ENCODE data around the gene INMT. TPM values are rescaled to one million over a fixed set of nuclear protein-coding genes. Genes with fewer than 3 reads are reported as not detected.

INMT gene
- polyA plus RNA-seq, 1 of the 3 experiments (the other 2 are of a cell fraction) = not detected

DNA sequence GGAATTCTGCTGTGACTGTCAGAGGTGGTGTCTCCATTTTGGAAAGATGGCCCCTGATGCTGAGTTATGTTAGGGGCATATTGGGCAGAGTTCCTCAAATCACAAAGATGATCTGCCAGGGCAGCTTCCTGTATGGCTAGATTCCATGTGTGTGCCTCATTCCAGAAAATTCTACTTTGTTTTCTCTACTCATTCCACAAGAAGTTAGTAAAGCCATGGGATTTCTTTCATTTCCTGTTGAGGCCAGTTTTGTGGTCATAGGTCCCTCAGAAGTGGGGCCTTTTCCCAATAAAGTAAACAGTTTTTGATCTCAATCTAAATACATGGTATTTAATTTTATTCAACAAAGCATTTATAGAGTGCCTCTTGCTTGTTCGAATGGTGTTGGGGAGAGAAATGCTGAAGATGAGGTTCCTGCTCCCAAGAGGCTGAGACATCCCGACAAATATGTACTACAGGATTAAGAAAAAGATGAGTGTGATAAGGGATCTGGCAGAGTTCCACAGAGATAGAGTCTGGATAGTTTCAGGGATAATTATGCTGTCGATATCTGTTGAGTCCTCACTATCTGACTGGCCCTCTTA lies 52.2 kb downstream of the INMT start (continued):
- TF ChIP-seq, protein P1, sequence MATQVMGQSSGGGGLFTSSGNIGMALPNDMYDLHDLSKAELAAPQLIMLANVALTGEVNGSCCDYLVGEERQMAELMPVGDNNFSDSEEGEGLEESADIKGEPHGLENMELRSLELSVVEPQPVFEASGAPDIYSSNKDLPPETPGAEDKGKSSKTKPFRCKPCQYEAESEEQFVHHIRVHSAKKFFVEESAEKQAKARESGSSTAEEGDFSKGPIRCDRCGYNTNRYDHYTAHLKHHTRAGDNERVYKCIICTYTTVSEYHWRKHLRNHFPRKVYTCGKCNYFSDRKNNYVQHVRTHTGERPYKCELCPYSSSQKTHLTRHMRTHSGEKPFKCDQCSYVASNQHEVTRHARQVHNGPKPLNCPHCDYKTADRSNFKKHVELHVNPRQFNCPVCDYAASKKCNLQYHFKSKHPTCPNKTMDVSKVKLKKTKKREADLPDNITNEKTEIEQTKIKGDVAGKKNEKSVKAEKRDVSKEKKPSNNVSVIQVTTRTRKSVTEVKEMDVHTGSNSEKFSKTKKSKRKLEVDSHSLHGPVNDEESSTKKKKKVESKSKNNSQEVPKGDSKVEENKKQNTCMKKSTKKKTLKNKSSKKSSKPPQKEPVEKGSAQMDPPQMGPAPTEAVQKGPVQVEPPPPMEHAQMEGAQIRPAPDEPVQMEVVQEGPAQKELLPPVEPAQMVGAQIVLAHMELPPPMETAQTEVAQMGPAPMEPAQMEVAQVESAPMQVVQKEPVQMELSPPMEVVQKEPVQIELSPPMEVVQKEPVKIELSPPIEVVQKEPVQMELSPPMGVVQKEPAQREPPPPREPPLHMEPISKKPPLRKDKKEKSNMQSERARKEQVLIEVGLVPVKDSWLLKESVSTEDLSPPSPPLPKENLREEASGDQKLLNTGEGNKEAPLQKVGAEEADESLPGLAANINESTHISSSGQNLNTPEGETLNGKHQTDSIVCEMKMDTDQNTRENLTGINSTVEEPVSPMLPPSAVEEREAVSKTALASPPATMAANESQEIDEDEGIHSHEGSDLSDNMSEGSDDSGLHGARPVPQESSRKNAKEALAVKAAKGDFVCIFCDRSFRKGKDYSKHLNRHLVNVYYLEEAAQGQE (IDR thresholded peaks at IDR 0.05; ENCODE audit: low read depth, low read length) = peak; percentile 32; the same call in 1 of the 2 replicates
- TF ChIP-seq SIN3A (IDR thresholded peaks at IDR 0.05; ENCODE audit: borderline replicate concordance, low read depth, low read length) = 0 out of 2 replicates have a peak, but pooled peaks have one; percentile 26
- peak; percentile 57 for TF ChIP-seq FOSL2 (IDR thresholded peaks at IDR 0.05; ENCODE audit: borderline replicate concordance, low read depth)
- TF ChIP-seq MXI1 (IDR thresholded peaks at IDR 0.05; ENCODE audit: low read depth, low read length) = no peak
- TF ChIP-seq, protein P2, sequence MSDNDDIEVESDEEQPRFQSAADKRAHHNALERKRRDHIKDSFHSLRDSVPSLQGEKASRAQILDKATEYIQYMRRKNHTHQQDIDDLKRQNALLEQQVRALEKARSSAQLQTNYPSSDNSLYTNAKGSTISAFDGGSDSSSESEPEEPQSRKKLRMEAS (IDR thresholded peaks at IDR 0.05; ENCODE audit: low read depth) = peak; percentile 96
- peak; percentile 41; the same call in 1 of the 2 replicates for TF ChIP-seq MEF2A (IDR thresholded peaks at IDR 0.05; ENCODE audit: borderline replicate concordance, low read depth)
- peak; percentile 95 for TF ChIP-seq TEAD4 (IDR thresholded peaks at IDR 0.05; ENCODE audit: borderline replicate concordance, insufficient read depth)
- TF ChIP-seq, protein P3, sequence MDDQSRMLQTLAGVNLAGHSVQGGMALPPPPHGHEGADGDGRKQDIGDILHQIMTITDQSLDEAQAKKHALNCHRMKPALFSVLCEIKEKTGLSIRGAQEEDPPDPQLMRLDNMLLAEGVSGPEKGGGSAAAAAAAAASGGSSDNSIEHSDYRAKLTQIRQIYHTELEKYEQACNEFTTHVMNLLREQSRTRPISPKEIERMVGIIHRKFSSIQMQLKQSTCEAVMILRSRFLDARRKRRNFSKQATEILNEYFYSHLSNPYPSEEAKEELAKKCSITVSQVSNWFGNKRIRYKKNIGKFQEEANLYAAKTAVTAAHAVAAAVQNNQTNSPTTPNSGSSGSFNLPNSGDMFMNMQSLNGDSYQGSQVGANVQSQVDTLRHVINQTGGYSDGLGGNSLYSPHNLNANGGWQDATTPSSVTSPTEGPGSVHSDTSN (IDR thresholded peaks at IDR 0.05) = peak; percentile 94
- peak; percentile 63 for TF ChIP-seq RXRA (IDR thresholded peaks at IDR 0.05; ENCODE audit: borderline replicate concordance, low read depth)
- TF ChIP-seq FOXM1 (IDR thresholded peaks at IDR 0.05; ENCODE audit: low read depth) = peak; percentile 90
- TF ChIP-seq, protein P4, sequence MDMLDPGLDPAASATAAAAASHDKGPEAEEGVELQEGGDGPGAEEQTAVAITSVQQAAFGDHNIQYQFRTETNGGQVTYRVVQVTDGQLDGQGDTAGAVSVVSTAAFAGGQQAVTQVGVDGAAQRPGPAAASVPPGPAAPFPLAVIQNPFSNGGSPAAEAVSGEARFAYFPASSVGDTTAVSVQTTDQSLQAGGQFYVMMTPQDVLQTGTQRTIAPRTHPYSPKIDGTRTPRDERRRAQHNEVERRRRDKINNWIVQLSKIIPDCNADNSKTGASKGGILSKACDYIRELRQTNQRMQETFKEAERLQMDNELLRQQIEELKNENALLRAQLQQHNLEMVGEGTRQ (IDR thresholded peaks at IDR 0.05; ENCODE audit: borderline replicate concordance, low read depth, low read length) = no peak
- TF ChIP-seq, protein P5, sequence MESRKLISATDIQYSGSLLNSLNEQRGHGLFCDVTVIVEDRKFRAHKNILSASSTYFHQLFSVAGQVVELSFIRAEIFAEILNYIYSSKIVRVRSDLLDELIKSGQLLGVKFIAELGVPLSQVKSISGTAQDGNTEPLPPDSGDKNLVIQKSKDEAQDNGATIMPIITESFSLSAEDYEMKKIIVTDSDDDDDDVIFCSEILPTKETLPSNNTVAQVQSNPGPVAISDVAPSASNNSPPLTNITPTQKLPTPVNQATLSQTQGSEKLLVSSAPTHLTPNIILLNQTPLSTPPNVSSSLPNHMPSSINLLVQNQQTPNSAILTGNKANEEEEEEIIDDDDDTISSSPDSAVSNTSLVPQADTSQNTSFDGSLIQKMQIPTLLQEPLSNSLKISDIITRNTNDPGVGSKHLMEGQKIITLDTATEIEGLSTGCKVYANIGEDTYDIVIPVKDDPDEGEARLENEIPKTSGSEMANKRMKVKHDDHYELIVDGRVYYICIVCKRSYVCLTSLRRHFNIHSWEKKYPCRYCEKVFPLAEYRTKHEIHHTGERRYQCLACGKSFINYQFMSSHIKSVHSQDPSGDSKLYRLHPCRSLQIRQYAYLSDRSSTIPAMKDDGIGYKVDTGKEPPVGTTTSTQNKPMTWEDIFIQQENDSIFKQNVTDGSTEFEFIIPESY (IDR thresholded peaks at IDR 0.05; ENCODE audit: borderline replicate concordance, low read depth) = peak; percentile 73

Measured in SK-N-SH (cell line).